Measurements from ENCODE around the gene WNK3.

The WNK3 gene

DNA sequence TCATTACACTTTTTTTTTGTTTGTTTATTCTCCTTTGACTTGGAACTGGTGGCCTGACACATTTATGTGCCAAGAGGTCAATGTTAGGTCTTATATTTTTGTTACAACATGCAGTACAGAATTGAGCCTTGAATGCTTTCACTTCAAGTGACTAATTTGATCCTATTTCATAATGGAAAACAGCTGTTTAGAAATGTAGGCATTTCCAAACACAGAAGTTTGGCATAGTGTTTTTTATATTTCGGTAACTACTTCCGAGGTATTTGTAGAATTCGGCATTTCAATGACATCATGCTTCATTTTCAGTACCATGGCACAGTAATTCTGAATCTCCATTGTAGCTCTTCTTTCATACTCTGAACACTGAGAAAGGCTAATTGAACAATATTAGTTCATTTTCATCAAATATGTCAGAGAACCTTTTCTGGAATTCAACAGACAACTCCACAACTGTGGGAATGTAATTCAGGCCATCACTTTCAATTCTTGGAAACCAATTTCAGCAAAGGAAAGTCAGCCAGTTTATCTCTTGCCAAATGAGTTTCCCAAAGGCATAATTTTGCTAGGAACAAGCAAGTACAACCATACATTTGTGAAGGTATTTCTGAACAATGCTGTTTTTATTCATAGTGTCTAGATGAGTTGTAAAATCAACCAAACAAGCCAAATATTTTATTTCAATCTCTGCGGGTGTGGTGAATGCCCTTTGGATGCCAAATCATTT lies 186.2 kb downstream of the WNK3 start:
- no peak overlapping the region for H3K4me3 ChIP-seq (ENCODE audit: low read depth, low read length)

DNA sequence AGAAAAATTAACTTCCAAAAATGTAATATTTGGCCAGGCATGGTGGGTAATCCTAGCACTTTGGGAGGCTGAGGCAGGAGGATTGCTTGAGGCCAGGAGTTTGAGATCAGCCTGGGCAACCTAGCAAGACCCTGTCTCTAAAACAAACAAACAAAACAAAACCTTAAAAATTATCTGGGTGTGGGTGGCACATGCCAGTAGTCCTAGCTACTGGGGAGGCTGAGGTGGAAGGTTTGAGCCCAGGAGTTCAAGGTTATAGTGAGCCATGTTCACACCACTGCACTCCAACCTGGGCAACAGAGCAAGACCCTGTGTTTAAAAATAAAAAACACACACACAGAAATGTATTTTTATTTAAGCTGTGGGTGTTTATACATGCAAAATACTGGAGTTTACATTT lies 186.8 kb downstream of the WNK3 start:
- H3K4me3 ChIP-seq (ENCODE audit: low read depth, low read length) = no peak overlapping the region

DNA sequence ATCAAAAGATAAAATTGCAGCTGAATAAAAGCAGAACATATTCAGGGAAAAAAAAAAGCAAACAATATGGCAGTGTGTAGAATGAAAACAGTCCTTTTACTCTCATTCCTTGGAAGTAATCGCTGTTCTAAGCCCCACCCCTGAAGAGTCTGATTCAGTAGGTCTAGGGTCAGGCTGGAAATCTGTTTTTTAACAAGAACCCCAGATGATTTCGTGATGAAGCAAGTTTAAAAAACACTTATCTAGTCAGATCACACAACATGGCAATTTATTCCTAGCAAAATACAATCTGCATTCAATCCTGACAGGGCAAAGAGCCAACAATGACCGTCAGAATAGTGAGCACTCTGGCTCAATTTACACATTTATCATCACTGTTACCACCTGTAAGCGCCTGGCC lies 190.9 kb downstream of the WNK3 start:
- H3K4me3 ChIP-seq (ENCODE audit: low read depth, low read length) = no peak overlapping the region

DNA sequence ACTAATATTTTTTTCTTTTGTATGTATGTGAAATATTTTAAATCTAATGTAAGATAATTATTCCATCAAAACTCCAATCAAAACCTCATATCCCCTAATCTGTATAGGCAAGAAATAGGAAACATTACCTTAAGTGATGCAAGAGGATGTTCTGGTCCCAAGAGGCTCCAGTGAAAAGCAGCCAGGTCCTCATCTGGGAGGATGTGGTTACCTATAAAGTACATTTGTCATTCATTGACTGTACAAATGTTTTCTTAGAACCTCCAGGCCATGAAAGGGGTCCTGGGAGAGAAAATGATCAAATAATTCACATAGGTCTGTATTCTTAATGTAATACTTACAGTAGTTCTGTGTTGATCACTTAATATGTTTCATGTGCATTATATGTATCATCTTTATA lies 200.3 kb downstream of the WNK3 start:
- H3K4me3 ChIP-seq (ENCODE audit: low read depth, low read length) = no peak overlapping the region

All from iPS-11a (cell line).